NCI-H2196 treated with DMSO at 0.1 percent for 48 hours (cell line): ENCODE data around the gene TBRG1.

Experiments
- DNase-seq: peaks from one replicate; lab custom pipeline; 2025; ENCODE audit not compliant: unreplicated experiment; lab: John Stamatoyannopoulos, UW

Gene TBRG1

GRCh38 chr11:124658501-124658900 is 35.8 kb downstream of the TBRG1 start:
- DNase-seq: no peak

GRCh38 chr11:124658986-124659385 is 36.3 kb downstream of the TBRG1 start:
- no peak for DNase-seq

- DNase-seq: no peak
Measured at GRCh38 chr11:124661553-124661952, 38.9 kb downstream of the TBRG1 start.

- no peak for DNase-seq
Measured at GRCh38 chr11:124662106-124662505, 39.4 kb downstream of the TBRG1 start.

- no peak for DNase-seq
Measured at GRCh38 chr11:124663861-124664260, 41.2 kb downstream of the TBRG1 start.

- no peak for DNase-seq
Measured at GRCh38 chr11:124667601-124668000, 44.9 kb downstream of the TBRG1 start.

- peak; percentile 77 for DNase-seq
Measured at GRCh38 chr11:124669193-124669592, 46.5 kb downstream of the TBRG1 start.

GRCh38 chr11:124670732-124671131 is 48.1 kb downstream of the TBRG1 start:
- no peak for DNase-seq

GRCh38 chr11:124672536-124673215 is 50.0 kb downstream of the TBRG1 start:
- no peak for DNase-seq

GRCh38 chr11:124673333-124674167 is 50.9 kb downstream of the TBRG1 start, which contains the start of the genes SIAE and SPA17:
Gene SIAE (minus strand): TSS chr11:124673739. CDS start chr11:124673708, 31 bp downstream.
Gene SPA17 (plus strand): TSS chr11:124673904. CDS start chr11:124675265, 1,361 bp downstream.
- DNase-seq: peak; percentile 93

GRCh38 chr11:124674168-124674517 is 51.5 kb downstream of the TBRG1 start:
- no peak for DNase-seq

GRCh38 chr11:124674571-124674970 is 51.9 kb downstream of the TBRG1 start:
- no peak for DNase-seq

GRCh38 chr11:124676386-124676785 is 53.7 kb downstream of the TBRG1 start:
- no peak for DNase-seq

GRCh38 chr11:124678416-124678815 is 55.8 kb downstream of the TBRG1 start:
- no peak for DNase-seq

GRCh38 chr11:124681421-124681820 is 58.8 kb downstream of the TBRG1 start:
- DNase-seq: no peak

GRCh38 chr11:124682443-124682842 is 59.8 kb downstream of the TBRG1 start:
- DNase-seq: no peak
